ENCODE data around the gene EIF4E2. TPM values are rescaled to one million over a fixed set of nuclear protein-coding genes. Genes with fewer than 3 reads are reported as not detected.

The EIF4E2 gene
- total RNA-seq, 2 experiments from 2014 or later, result 45.9 to 46.0 TPM

GRCh38 chr2:232609607-232610006 lies 59.1 kb downstream of the EIF4E2 start:
- Histone ChIP-seq H3K9me3 (ENCODE audit: control insufficient read depth in 1 of 2, insufficient read depth in 1 of 2, low read length in 2 of 2) (no peaks in the 10 kb centered on the region), H3K4me3 (ENCODE audit: low read length) (no peak overlapping the region), H3K27ac (ENCODE audit: low read depth in 1 of 2, low read length in 2 of 2) (no peak overlapping the region), H3K27me3 (ENCODE audit: control insufficient read depth in 1 of 2, insufficient read depth in 2 of 2, low read length in 2 of 2) (no peaks in the 10 kb centered on the region), H3K36me3 (ENCODE audit: insufficient read depth, low read length) (no peaks in the 10 kb centered on the region), H3K4me1 (ENCODE audit: insufficient read depth, low read length) (peaks cover 14% of the 10 kb centered on the region)
- ATAC-seq (ENCODE audit: poor library complexity), result no peak
- no peaks in the 10 kb centered on the region for H3K9me3 Mint-ChIP-seq
- TF ChIP-seq CTCF (IDR thresholded peaks at IDR 0.05), result no peak
- CTCF ChIA-PET, result no interaction called here
- peaks cover 9% of the 10 kb centered on the region for H3K4me1 Mint-ChIP-seq (ENCODE audit: low read depth)
- no peak overlapping the region for H3K4me3 Mint-ChIP-seq
- DNase-seq, result no peak
- no peaks in the 10 kb centered on the region for H3K27me3 Mint-ChIP-seq
- intact Hi-C loops (cut with DNase I, micrococcal nuclease), result loop anchor here (5.0 kb wide), 3 partner anchors 83 to 643 kb away; partner anchors contain the start of genes ATG16L1 (in 1 of the 2) and GIGYF2 (in 1 of the 2)
- no peak overlapping the region for H3K27ac Mint-ChIP-seq
- no peaks in the 10 kb centered on the region for H3K36me3 Mint-ChIP-seq (ENCODE audit: low read depth)
- POLR2A ChIA-PET, result no interaction called here

- ATAC-seq (ENCODE audit: poor library complexity), result no peak
- TF ChIP-seq CTCF (IDR thresholded peaks at IDR 0.05), result no peak
- Histone ChIP-seq H3K4me1 (ENCODE audit: insufficient read depth, low read length) (peaks cover 14% of the 10 kb centered on the region), H3K9me3 (ENCODE audit: control insufficient read depth in 1 of 2, insufficient read depth in 1 of 2, low read length in 2 of 2) (no peaks in the 10 kb centered on the region), H3K4me3 (ENCODE audit: low read length) (no peak overlapping the region), H3K27ac (ENCODE audit: low read depth in 1 of 2, low read length in 2 of 2) (no peak overlapping the region), H3K36me3 (ENCODE audit: insufficient read depth, low read length) (no peaks in the 10 kb centered on the region), H3K27me3 (ENCODE audit: control insufficient read depth in 1 of 2, insufficient read depth in 2 of 2, low read length in 2 of 2) (no peaks in the 10 kb centered on the region)
- Mint-ChIP-seq H3K27me3 (no peaks in the 10 kb centered on the region), H3K36me3 (ENCODE audit: low read depth) (no peaks in the 10 kb centered on the region), H3K4me1 (ENCODE audit: low read depth) (peaks cover 9% of the 10 kb centered on the region), H3K4me3 (no peak overlapping the region), H3K9me3 (no peaks in the 10 kb centered on the region), H3K27ac (no peak overlapping the region)
- intact Hi-C loops (cut with DNase I, micrococcal nuclease), result loop anchor here (5.0 kb wide), 2 partner anchors 82 to 642 kb away; partner anchors contain the start of gene ATG16L1 (in 1 of the 2)
- no peak for DNase-seq
- ChIA-PET POLR2A (no interaction called here), CTCF (no interaction called here)
Observed at GRCh38 chr2:232610081-232610480, 59.6 kb downstream of the EIF4E2 start.

GRCh38 chr2:232611061-232611460 lies 60.6 kb downstream of the EIF4E2 start:
- peaks cover 3% of the 10 kb centered on the region for H3K4me1 Mint-ChIP-seq (ENCODE audit: low read depth)

More at GRCh38 chr2:232611061-232611460, 60.6 kb downstream of the EIF4E2 start:
- ATAC-seq (ENCODE audit: poor library complexity) (no peak), DNase-seq (no peak)
- peaks cover 9% of the 10 kb centered on the region for H3K4me1 ChIP-seq (ENCODE audit: insufficient read depth, low read length)
- no peak overlapping the region for H3K4me3 Mint-ChIP-seq
- no peaks in the 10 kb centered on the region for H3K9me3 ChIP-seq (ENCODE audit: control insufficient read depth in 1 of 2, insufficient read depth in 1 of 2, low read length in 2 of 2)
- no peak overlapping the region for H3K4me3 ChIP-seq (ENCODE audit: low read length)
- no peak for TF ChIP-seq CTCF (IDR thresholded peaks at IDR 0.05)
- no peaks in the 10 kb centered on the region for H3K36me3 Mint-ChIP-seq (ENCODE audit: low read depth)
- no peak overlapping the region for H3K27ac ChIP-seq (ENCODE audit: low read depth in 1 of 2, low read length in 2 of 2)
- no peaks in the 10 kb centered on the region for H3K27me3 Mint-ChIP-seq
- POLR2A ChIA-PET, result no interaction called here
- no peaks in the 10 kb centered on the region for H3K27me3 ChIP-seq (ENCODE audit: control insufficient read depth in 1 of 2, insufficient read depth in 2 of 2, low read length in 2 of 2)
- H3K9me3 Mint-ChIP-seq, result no peaks in the 10 kb centered on the region
- CTCF ChIA-PET, result no interaction called here
- no peak overlapping the region for H3K27ac Mint-ChIP-seq
- intact Hi-C loops (cut with DNase I, micrococcal nuclease), result loop anchor here (5.0 kb wide), 2 partner anchors 81 to 641 kb away; partner anchors contain the start of gene ATG16L1 (in 1 of the 2)
- H3K36me3 ChIP-seq (ENCODE audit: insufficient read depth, low read length), result no peaks in the 10 kb centered on the region
